ENCODE results near the gene FAM234A.

DNA sequence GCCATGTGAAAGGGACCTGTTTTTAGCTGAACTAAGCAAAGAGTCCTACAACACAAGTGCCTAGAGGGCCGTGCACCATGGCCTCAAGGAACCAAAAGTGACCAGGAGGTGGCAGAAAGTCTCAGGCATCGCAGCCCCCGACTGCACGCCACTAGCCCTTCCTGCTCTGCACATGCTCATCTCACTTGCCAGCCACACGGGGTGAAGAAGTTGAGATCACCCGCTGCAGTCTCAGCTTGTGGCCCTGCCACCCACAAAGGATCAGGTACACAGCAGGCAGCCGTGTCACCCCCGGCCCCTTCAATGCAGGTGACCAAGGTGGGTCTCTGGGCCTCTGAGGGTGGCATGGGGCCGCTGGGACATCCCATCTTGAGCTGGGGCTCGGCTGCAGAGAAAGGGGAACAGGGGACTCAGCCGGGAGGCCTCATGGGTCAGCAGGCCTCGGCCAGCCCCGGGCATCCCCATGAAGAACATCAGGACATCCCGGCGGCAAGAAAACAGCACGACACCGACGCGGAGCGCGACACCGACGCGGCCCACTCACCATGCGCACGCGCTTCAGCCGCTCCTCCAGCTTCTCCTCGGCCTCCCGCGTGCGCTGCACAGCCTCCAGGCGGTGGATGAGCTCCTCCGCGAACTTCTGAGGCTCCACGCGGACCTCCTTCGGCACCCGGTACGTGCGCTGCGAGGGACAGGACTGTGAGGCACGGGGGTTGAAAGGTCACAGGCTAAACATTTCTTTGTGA, 69.3 kb downstream of the FAM234A start:
- TF ChIP-seq CTCF (IDR thresholded peaks at IDR 0.05; ENCODE audit: insufficient read depth, low read length, poor library complexity, severe bottlenecking): no peak
- TF ChIP-seq EZH2phosphoT487 (conservative IDR thresholded peaks at IDR 0.05; ENCODE audit: low read length): no peak
